Astrocyte of the cerebellum (primary cell): ENCODE measurements around the gene HNRNPA2B1.

Experiments
- DNase-seq: peaks from one replicate; pipeline ENCODE4 v3.0.0-alpha.2; 2011; ENCODE audit warnings: low read depth
- H3K4me3 ChIP-seq: 2 replicates; pipeline ENCODE4 v1.5.1; 2011; ENCODE audit warnings: mild to moderate bottlenecking, low read depth, low read length, moderate library complexity
- CTCF ChIP-seq: IDR thresholded peaks from 2 replicates; pipeline ENCODE4 v1.5.1; 2012; ENCODE audit warnings: low read length, low read depth, moderate library complexity, mild to moderate bottlenecking; ENCODE audit errors: missing control alignments
- in situ Hi-C: cut with HindIII; loops from 2 replicates; pipeline ENCODE4 v1.10.0; 2017; ENCODE audit warnings: low sequenced_read_pairs

HNRNPA2B1 gene

GRCh38 chr7:26192485-26193087 is 8.0 kb downstream of the HNRNPA2B1 start:
- no peak for DNase-seq
- in situ Hi-C loops = no loop called here
- TF ChIP-seq CTCF = no peak
- no peak overlapping the region for H3K4me3 ChIP-seq

GRCh38 chr7:26191974-26192479 is 8.5 kb downstream of the HNRNPA2B1 start:
- DNase-seq = no peak
- in situ Hi-C loops = no loop called here
- TF ChIP-seq CTCF = no peak
- H3K4me3 ChIP-seq = no peak overlapping the region

- H3K4me3 ChIP-seq = no peak overlapping the region
- DNase-seq = no peak
- in situ Hi-C loops = no loop called here
- TF ChIP-seq CTCF = no peak
Measured at GRCh38 chr7:26191233-26191973, 9.1 kb downstream of the HNRNPA2B1 start.

- TF ChIP-seq CTCF = no peak
- no peak for DNase-seq
- in situ Hi-C loops = no loop called here
- no peak overlapping the region for H3K4me3 ChIP-seq
Measured at GRCh38 chr7:26190417-26190869, 10.1 kb downstream of the HNRNPA2B1 start.

GRCh38 chr7:26189697-26190096 is 10.8 kb downstream of the HNRNPA2B1 start:
- no peak for TF ChIP-seq CTCF
- no peak for DNase-seq
- no peak overlapping the region for H3K4me3 ChIP-seq
- in situ Hi-C loops = no loop called here

- no peak for TF ChIP-seq CTCF
- DNase-seq = no peak
- H3K4me3 ChIP-seq = no peak overlapping the region
- in situ Hi-C loops = no loop called here
Measured at GRCh38 chr7:26188957-26189541, 11.5 kb downstream of the HNRNPA2B1 start.
